Hepatic stellate cell (primary cell): ENCODE results near the gene C21orf91.
A peak's percentile ranks its signal among the peaks of the same experiment; 100 is the strongest.

Source experiments
- DNase-seq: peaks from one replicate; pipeline ENCODE4 v3.0.0; 2011; ENCODE audit warnings: low spot score

C21orf91 gene

DNA sequence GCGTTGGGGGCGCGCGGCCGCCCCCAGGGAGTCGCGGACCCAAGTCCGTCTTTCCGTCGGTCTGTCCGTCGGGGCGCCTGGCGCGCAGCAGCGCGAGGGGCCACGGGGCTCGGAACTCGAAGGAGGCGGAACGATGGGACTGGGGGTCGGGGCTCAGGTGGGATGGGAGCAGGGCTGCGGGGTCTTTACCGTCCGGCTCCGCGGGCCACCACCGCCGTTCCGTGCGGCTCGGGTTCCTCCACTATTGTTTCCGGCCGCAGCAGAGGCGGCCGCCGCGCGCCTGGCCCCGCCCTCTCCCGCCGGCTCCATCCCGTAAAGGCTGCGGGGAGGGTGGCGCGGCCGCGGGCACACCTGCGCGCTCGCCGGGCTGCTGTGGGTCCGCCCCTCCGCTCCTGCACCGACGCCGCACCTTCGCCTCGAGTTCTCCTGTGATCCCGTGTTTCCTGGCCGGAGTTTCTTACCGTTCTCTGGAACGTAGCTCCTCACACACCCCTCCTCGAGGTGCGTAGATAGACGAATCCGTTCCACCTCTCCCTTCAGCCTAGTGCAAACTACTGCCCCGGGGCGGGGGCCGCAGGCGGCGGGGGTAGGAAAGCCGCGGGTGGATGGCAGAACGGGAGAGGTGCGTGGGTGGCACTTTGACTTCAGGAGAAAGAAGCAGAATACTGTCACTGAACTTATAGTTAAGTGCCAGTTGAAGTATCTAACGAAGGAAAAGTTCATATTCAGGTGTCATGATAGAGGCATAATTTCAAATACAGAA is at the start of gene C21orf91:
Gene C21orf91 (minus strand): TSS at position 243 of the 763 bp plus-strand sequence. CDS start 1,038 bp downstream, outside the sequence.
- peak; percentile 92 for DNase-seq

DNA sequence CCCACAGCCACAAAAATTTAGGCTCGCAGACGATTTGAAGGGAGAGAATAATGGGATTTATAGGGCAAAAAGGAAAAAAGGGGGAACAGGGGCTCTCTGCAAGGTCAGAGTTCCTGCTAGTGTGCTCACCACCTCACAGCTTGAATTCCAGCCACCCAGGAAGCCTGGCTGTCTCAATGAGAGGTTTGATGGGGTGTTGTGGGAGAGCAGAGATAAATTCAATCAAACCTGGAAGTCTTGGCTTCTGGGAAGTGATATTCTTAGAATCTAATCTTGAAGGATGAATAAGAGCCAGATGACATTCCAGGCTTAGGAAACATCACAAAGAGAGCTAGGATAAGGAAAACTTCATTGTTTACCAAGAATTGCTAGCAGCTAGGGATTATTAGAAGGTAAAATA is 47.4 kb upstream of the C21orf91 start:
- DNase-seq = no peak

DNA sequence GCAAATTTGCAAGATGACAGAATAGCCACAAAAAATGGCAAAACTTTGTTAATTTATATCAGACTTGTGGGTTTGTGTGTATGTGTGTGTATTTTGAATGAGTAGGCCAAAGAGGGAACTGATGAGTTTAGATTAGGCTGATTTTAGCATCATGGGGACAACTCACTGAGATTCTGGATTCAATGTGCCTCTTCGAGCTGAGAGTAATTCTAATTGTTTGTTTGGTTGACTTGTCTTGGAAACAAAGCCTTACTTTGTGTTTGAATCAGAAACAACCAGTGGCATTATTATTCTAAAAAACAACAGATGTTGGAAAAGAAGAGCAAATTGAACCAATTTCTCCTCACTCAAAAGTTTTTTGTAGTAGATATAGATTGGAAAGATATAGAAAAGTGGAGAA is 40.5 kb upstream of the C21orf91 start:
- DNase-seq = no peak

DNA sequence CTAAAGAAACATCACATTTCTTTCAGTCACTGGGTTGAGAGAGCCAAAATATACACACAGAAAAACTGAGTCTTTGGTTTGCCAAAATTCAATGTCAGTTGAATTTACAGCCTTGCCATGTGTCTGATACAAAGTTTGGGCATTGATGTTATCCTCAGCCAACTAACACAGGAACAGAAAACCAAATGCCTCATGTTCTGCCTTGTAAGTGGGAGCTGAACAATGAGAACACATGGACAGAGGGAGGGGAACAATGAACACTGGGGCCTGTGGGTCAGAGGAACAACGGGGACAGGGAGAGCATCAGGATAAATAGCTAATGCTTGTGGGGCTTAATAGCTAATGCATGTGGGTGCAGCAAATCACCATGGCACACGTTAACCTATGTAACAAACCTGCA is 39.6 kb upstream of the C21orf91 start:
- no peak for DNase-seq

DNA sequence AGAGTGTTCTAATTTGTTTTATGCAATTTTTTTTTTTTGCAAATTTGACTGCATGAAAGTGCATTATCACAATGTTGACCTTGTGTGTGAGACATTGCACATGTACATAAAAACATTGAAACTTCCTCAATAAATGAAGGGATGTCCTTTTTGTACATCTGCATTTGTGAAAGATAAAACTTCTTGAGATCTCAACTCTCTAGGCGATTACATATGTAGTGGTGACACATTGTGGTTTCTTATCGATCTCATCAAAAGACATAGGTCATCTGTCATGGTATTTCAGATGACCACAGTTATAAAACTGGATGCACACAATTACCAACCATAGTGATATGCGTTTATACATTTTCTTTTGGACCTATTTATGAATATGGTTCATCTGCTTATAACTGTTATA is 35.6 kb upstream of the C21orf91 start:
- no peak for DNase-seq

DNA sequence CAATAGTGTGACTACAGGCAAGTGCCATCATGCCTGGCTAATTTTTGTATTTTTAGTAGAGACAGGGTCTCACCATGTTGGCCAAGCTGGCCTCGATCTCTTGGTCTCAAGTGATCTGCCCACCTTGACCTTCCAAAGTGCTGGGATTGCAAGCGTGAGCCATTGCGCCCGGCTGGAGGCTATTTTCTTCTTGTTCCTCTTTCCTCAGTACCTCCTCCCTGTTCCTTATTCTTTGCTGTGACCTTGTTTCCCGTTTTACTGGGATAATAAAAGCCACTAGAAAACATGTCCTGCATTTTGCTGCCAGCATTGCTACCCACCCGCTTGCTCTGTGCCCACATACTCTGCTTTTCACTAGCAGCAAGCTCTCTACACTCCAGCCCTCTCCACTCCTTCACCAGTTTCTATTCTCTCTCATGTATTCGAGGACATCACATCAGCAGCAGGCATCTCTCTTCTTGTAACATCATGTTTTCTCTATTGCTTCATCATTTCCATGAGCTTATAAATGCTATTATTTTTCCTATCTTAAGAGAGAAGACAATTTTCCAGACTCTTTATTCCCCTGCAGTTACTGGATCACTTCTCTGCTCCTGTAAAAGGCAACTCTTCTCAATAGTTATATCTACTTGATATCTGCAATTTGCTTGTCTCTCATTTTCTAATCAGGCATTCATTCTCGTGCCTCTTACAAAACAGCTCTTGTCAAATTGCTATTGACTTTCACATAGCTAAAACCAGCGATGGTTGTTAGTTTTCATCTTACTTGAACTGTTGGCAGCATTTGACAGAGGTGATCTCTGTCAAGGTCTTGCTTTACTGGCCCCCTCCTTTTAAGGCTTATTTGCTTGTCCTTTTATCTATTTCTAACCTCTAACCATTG is 34.5 kb upstream of the C21orf91 start:
- no peak for DNase-seq

DNA sequence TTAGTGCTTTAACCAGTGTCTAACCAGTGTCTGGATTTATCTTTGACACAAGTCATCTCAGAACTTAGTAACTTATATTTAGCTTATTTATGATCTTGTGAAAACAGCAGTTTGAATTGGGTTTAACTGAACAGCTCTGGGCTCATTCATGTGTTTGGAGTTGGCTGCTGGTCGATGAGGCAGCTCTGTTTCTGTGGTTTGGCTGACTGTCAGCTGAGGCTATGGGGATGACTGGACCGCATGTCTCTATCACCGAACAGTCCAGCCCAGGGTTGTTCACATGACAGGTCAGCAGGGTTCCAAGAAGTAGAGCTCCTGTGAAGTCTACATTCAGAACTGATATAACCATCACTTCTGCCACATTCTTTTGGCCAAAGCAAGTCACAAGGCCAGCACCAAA is 29.1 kb upstream of the C21orf91 start:
- DNase-seq = peak; percentile 73

DNA sequence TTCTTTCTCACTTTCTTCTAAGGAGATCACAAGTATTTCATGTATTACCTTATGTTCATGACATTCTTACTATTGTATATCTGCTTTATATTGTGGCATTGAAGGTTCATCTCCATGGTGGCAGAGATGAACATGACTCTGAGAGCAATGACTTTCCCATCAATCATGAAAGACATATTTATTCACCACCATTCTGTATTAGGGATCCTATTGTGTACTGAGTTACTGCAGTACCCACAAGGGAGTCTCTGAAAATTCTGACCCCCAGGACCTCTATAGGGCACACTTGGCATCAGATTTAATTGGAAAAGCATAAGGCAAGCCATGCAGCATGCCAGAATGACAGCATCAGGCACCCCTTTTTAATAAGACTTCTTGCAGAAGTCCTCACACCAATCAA is 21.9 kb upstream of the C21orf91 start:
- no peak for DNase-seq

DNA sequence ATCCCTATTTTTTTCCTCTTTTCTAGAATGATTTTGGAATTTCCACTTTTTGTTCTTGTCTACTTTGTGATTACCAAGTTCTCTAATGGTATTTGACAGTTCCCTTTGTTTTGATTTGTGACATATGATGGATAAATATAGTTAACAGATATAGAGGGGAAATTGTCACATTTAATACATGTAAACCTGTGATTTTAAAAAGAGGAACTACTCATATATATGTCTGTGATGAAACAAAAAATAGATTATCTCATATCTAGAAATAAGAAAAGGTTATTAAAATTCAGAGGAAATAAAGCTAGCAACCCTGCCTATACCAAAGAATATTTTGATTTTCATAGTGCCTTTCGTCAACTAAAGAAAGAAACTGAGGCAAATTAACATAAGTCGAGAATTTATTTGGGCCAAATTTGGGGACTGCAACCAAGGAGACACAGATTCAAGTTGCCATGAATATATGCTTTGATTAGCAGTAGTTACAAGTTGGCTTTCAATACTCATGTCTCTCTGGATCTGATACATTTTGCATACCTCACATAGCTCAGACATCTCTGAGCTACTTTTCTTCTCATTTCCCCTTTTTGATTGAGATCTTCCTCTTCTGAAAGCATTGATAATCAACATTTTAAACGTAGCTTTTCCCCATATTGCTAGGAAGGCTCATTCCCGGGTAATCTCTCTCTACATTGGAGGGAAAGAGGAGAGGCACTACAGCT is 15.6 kb upstream of the C21orf91 start:
- no peak for DNase-seq

DNA sequence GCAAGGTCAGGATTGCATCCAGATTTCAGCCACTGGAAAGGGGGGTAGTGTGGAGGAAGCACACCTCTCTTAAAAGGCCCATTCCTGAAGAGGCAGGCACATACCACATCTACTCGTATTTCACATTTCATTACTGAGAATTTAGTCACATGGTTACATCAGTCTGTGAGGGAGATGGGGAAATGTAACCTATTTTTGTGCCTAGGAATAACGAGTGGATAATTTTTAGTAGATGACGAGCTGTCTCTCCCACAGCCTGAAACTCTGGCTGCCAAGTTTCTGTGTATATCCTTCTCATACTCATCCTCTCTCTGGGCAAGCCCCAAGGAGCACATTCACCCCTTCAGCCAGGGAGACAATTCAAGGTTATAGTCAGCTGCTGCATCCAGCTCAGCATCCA is 10.3 kb upstream of the C21orf91 start:
- peak; percentile 16 for DNase-seq

DNA sequence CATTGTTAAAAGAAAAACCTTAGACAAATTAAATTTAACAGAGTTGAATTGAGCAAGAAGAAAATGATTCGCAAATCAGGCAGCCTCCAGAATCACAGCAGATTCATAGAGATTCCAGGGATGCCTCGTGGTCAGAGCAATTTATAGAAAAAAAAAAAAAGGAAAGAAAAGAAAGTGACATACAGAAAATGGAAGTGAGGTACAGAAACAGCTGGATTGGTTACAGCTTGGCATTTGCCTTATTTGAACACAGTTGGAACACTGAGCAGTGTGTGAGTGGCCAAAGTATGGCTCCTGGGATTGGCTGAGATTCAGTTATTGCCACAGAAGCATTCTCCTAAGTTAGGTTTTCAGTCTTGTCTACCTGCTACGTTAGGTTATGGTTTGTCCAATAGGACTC is 9.1 kb upstream of the C21orf91 start:
- DNase-seq = no peak

DNA sequence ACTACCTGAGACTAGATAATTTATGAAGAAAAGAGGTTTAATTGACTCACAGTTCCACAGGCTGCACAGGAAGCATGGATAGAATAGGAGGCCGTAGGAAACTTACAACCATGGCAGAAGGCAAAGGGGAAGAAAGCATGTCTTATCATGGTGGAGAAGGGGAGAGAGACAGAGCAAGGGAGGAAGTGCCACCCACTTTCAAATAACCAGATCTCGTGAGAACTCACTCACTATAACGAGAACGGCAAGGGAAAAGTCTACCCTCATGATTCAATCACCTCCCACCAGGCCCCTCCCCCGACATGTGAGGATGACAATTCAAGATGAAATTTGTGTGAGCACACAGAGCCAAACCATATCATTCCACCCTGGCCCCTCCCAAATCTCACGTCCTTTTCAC is 4.7 kb upstream of the C21orf91 start:
- no peak for DNase-seq

DNA sequence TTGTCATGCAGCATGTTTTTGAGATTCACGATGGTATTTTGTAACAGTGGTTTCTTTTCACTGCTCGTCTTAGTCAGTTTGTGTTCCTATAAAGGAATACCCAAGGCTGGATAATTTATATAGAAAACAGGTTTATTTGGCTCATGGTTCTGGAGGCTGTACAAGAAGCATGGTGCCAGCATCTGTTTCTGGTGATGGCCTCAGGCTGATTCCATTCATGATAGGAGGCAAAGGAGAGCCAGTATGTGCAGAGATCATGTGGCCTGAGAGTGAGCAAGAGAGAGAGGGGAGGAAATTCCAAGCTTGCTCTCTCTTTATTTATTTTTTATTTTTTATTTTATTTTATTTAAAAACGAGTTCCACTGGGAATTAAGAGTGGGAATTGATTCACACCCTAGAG is 2.0 kb upstream of the C21orf91 start:
- DNase-seq = no peak

DNA sequence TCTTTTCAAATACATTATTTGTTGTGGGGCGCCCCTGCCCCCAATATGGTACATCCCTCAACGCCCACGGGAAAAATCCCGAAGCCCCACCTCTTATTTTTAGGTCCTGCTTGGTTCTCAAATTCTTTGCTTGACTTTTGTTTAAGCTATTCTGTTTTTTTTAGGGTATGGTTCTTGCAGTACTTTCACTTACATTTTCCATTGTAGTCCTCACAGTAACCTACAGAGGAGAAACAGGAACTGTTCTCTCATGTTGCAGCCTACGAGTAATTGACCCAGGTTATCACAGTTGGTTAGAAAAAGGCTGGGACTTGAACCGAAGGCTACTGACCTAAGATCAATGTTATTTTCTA is 697 bp upstream of the C21orf91 start:
- DNase-seq = no peak

DNA sequence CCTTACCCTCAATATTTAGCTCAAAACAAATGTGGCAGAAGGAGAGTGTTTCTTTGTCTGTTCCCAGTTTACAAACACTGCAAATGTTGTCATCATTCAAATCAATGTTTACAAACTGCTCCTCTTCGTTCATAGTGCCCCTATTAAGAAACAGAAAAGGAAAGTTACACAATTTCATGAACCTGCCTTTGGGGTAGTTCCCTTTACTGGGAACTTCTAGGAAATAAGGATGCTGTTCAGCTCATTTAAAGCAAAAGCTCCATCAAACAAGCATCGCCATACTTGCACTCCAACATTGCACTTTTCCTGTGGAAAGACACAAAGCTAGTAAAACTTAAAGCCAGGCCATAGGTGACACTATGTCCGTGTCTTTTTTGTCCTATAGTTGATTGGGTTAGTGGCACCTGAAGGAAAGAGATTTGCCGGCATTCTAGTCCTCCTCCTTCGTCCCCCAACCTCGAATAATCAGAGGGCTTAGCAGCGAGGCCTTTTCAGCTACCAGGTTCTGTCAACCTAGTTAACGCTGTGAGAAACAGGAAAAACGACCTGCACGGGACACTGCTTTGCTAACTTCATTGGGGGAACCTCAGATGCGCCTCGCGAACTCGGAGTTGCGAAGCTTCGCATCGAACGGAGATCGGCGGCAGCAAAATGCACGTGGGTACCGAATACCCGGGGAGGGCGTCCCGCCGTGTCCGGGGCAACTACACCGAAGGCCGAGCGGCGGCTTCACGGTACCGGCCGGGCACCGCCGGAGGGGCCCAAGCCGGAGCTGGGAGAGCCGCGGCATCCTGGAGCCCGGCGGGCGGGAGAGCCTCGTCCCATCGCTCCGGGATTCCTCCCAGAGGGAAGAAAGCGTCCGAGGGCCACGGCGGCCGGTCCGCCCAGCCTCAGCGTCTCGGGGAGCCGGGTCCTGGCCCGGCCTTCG is 706 bp downstream of the C21orf91 start:
- peak; percentile 29 for DNase-seq

DNA sequence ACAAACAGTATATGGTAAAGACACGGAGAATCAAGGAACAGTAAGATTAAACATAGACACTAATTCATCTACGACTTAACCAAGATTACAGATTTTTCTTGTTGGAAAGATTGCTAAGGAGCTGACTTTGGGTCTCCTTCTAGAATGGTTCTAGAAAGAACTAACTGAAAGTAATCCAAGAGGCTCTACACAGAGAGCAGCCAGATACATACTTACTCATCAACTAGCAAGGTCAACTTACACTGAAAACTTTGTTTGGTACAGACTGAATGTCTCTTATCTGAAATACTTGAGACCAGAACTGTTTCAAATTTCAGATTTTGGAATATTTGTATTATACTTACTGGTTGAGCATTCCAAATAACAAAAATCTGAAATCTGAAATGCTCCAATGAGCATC is 5.8 kb downstream of the C21orf91 start:
- no peak for DNase-seq

DNA sequence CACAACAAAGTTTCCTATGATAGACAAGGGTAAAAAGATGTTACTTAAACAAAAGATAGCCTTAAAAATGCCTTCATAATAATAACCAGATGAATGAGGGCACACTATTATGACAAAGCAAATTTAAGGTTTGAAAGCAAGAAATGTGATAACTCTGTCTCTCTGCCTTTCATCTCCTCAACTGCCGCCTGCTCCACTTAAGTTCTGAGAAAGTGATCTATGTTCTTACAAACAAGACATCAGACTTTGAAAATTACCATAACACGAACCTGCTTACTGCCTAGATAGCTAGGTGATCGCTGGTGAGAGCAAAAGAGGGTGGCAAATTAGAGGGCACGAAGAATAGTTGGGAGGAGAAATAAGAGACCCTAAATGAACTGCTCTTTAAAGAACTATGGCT is 13.2 kb downstream of the C21orf91 start:
- no peak for DNase-seq

DNA sequence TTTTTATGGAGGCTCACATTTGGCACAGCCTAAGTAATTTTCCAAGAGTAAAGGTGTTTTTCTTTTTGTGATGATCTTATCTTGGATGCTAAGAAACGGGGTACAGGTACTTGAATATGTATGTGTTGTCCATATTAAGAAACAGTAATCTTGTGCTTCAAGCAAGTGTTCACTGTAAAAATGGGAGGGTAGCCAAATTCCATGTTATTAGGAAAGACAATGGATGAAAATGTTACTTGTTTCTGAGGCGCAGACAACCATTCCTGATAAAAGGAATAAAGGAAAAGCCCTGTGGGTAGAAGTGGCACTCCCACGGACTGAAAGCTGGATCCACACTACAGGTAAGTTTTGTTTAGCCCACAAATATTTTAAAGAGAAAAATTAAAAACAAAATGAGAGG is 15.6 kb downstream of the C21orf91 start:
- no peak for DNase-seq

DNA sequence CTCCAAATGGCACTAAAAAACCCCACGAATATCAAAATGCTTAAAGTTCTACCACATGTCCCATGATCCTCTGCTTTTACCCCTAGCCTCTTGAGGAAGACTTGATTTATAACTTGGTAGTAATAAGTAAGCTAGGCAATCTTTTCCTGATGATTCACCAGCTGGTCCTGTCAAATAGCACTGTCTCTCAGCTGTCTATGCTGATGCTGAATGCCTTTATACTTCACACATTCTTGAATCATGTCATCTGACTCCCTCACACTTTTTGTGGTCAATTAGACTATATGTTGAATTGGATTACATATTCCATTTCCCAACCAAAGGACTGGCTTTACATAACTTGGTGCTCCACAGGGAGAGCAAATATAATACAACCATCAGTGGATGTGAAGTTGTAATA is 16.6 kb downstream of the C21orf91 start:
- DNase-seq = no peak

DNA sequence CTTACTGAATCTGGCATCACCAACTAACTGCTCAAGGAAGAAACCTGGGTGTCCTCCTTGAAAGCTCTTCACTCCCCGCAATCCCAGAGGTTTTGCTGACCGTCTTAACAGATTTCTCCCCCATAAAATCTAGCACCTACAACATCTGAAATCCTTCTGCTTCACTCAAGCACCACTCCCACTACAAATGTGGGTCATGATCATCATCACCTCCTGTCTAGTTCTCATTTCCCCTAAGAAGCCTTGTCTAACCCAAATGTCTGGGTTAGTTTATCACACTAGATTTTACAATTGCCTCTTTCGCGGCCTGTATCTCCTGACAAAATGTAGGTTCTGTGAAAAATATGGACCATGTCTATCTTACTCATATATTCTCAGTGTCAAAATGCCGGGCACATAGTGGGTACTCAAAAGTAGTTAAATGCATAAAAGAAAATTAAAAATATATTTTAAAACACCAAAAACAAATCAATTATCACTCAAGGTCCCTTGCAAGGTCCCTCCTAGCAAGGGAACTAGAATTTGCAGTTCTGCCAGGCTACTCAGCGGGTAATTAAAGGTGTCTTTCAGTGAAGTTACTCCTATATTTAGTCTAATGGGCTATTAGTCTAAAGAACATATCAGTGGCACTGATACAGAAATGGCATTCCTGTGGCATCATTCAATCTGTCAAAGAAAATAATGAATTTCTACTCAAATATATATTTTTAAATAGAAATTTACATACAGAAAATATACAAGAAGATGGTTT is 19.6 kb downstream of the C21orf91 start:
- no peak for DNase-seq

DNA sequence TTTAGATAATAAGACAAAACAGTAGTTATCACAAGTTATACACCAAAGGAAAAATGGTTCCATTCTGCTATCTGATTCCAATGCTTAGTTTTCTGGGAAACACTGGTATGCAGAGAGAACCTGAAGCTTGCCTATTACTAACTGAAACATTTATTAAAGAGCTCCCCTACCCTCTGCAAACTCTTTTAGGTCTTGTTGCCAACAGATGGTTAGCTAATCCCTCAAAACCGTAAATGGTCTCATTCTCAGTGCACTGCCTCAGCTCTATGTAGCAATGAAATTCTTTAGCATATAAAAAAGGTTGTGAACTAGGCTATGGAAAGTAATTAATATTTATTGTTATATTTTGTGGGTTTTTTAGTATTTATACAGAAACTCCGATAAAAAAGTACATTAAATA is 20.4 kb downstream of the C21orf91 start:
- DNase-seq = no peak
